Sigmoid colon (tissue), 7 donors: ENCODE data around the gene ABHD6. TPM values are rescaled to one million over a fixed set of nuclear protein-coding genes. Genes with fewer than 3 reads are reported as not detected.

Experiments used
- DNase-seq: peaks from one replicate; pipeline ENCODE4 v3.0.0-alpha.2; 2019
- H3K27ac ChIP-seq, 4 donors: fragments of 200-600 bp; sonication (generic); one replicate each; pipeline ENCODE4 v1.5.1; 2016 to 2019; ENCODE audit warnings: mild to moderate bottlenecking in 1 of 4
- H3K27me3 ChIP-seq, 3 donors: fragments of 200-600 bp; sonication (generic); one replicate each; pipeline ENCODE4 v1.5.1; 2019; ENCODE audit warnings: mild to moderate bottlenecking in 1 of 3
- H3K36me3 ChIP-seq, 4 donors: fragments of 200-600 bp; sonication (generic); one replicate each; pipeline ENCODE4 v1.5.1; 2016 to 2019
- H3K4me1 ChIP-seq, 4 donors: fragments of 200-600 bp; sonication (generic); one replicate each; pipeline ENCODE4 v1.5.1; 2017 to 2019
- H3K4me3 ChIP-seq, 4 donors: fragments of 200-600 bp; sonication (generic); one replicate each; pipeline ENCODE4 v1.5.1; 2017 to 2019; ENCODE audit warnings: mild to moderate bottlenecking in 2 of 4, moderate library complexity in 1 of 4
- H3K9me3 ChIP-seq, 4 donors: fragments of 200-600 bp in 3 of 4; sonication (generic) in 3 of 4; one replicate each; pipeline versions ENCODE4 v1.5.1 to v1.6.1; 2013 to 2019
- CTCF ChIP-seq, 4 experiments: fragments of 450-650 bp in 3 of 4; fragments of 200-600 bp in 1 of 4; IDR thresholded peaks; one replicate each; pipeline ENCODE4 v1.5.1; 2016 to 2019; ENCODE audit warnings: antibody characterized with exemption in 4 of 4, mild to moderate bottlenecking in 3 of 4, moderate library complexity in 2 of 4
- EP300 ChIP-seq, 4 donors: sonication (generic); formaldehyde crosslinking; IDR thresholded peaks; one replicate each; pipeline ENCODE4 v1.6.1; 2017; ENCODE audit warnings: antibody characterized with exemption in 4 of 4
- POLR2A ChIP-seq, 2 donors: fragments of 450-650 bp; IDR thresholded peaks; one replicate each; pipeline ENCODE4 v1.6.1; 2016; ENCODE audit warnings: antibody characterized with exemption in 2 of 2, mild to moderate bottlenecking in 2 of 2, moderate library complexity in 2 of 2
- POLR2AphosphoS5 ChIP-seq, 4 donors: sonication (generic); formaldehyde crosslinking; IDR thresholded peaks; one replicate each; pipeline ENCODE4 v1.6.1; 2017; ENCODE audit warnings: antibody characterized with exemption in 4 of 4
- WGBS, 2 donors: extraction: QIAGEN DNeasy Blood & Tissue Kit; methylation state at CpG; one replicate each; pipeline ENCODE4 v1.1.7; 2013; 5-methylcytosine and 5-hydroxymethylcytosine counted together
- intact Hi-C: fragments of 100-400 bp; cut with DNase I; formaldehyde crosslinking; loops from one replicate; pipeline ENCODE4 v1.15.1; 2023
- polyA plus RNA-seq, 3 donors: library from polyadenylated mRNA; stranded (reverse); fragments of 200-250 nt; gene quantifications; one replicate each; pipeline ENCODE4 v1.2.3, GENCODE V29; 2013
- total RNA-seq, 4 donors: library from RNA; depleted of rRNA; stranded (reverse); fragments of >200 nt; gene quantifications; one replicate each; pipeline ENCODE4 v1.1.0, GENCODE V29; 2016
- donor health status: healthy with polysubstance abuse.
- donor health status: Bipolar disorder and iron deficiency.
- donor health status: healthy.

ABHD6 gene
- total and polyA plus RNA-seq, 7 donors = 6.0 to 47.4 (median 15.4) TPM

- 68 to 91% methylated on average over 1 of the region's 1 CpG for WGBS, 2 donors
- no peak overlapping the region for H3K27ac ChIP-seq
- intact Hi-C loops = loop anchor here (2.0 kb wide), 1 partner anchor 92 kb away; no protein-coding TSS in a partner anchor
- H3K36me3 ChIP-seq = peaks cover 0 to 23% (median 10%) of the 10 kb centered on the region in 4 donors
- no peak overlapping the region for H3K4me3 ChIP-seq
- no peaks in the 10 kb centered on the region for H3K27me3 ChIP-seq
- TF ChIP-seq CTCF (IDR thresholded peaks at IDR 0.05) (no peak), POLR2A (IDR thresholded peaks at IDR 0.05) (no peak), EP300 (IDR thresholded peaks at IDR 0.05) (no peak), POLR2AphosphoS5 (IDR thresholded peaks at IDR 0.05) (no peak)
- H3K9me3 ChIP-seq = no peaks in the 10 kb centered on the region
- H3K4me1 ChIP-seq = peaks cover 0 to 14% (median 11%) of the 10 kb centered on the region in 4 donors
- no peak for DNase-seq
Observed at GRCh38 chr3:58322793-58323192, 85.2 kb downstream of the ABHD6 start.

- intact Hi-C loops = loop anchor here (2.0 kb wide), 1 partner anchor 91 kb away; no protein-coding TSS in a partner anchor
- H3K9me3 ChIP-seq = no peaks in the 10 kb centered on the region
- TF ChIP-seq POLR2AphosphoS5 (IDR thresholded peaks at IDR 0.05) (no peak), CTCF (IDR thresholded peaks at IDR 0.05) (no peak), EP300 (IDR thresholded peaks at IDR 0.05) (no peak), POLR2A (IDR thresholded peaks at IDR 0.05) (no peak)
- H3K4me1 ChIP-seq = peaks cover 0 to 14% (median 11%) of the 10 kb centered on the region in 4 donors
- H3K27me3 ChIP-seq = no peaks in the 10 kb centered on the region
- H3K27ac ChIP-seq = no peak overlapping the region
- no peak for DNase-seq
- 83 to 90% methylated on average over 3 of the region's 3 CpGs for WGBS, 2 donors
- H3K4me3 ChIP-seq = no peak overlapping the region
- H3K36me3 ChIP-seq = peaks cover 0 to 13% (median 3%) of the 10 kb centered on the region in 4 donors
Observed at GRCh38 chr3:58323529-58324390, 86.2 kb downstream of the ABHD6 start.

GRCh38 chr3:58324391-58325390 lies 87.1 kb downstream of the ABHD6 start:
- no peak for TF ChIP-seq CTCF (IDR thresholded peaks at IDR 0.05)
- no peak for TF ChIP-seq POLR2AphosphoS5 (IDR thresholded peaks at IDR 0.05)
- no peak for TF ChIP-seq EP300 (IDR thresholded peaks at IDR 0.05)
- no peak for TF ChIP-seq POLR2A (IDR thresholded peaks at IDR 0.05)
- DNase-seq = no peak
- Histone ChIP-seq H3K27ac (peak overlapping the region; percentile 10 to 53 (median 36)), H3K9me3 (no peaks in the 10 kb centered on the region), H3K36me3 (peaks cover 0 to 4% (median 0%) of the 10 kb centered on the region in 4 donors), H3K27me3 (no peaks in the 10 kb centered on the region), H3K4me3 (no peak overlapping the region), H3K4me1 (peaks cover 0 to 14% (median 11%) of the 10 kb centered on the region in 4 donors)
- intact Hi-C loops = no loop called here
- WGBS, 2 donors = 71 to 77% methylated on average over 7 of the region's 7 CpGs

- 15 to 46% methylated on average over 2 of the region's 2 CpGs for WGBS, 2 donors
- DNase-seq = no peak
- Histone ChIP-seq H3K27ac (peak overlapping the region; percentile 10 to 53 (median 36)), H3K9me3 (no peaks in the 10 kb centered on the region), H3K36me3 (no peaks in the 10 kb centered on the region), H3K4me1 (peaks cover 0 to 14% (median 11%) of the 10 kb centered on the region in 4 donors), H3K4me3 (no peak overlapping the region), H3K27me3 (no peaks in the 10 kb centered on the region)
- no peak for TF ChIP-seq POLR2A (IDR thresholded peaks at IDR 0.05)
- no peak for TF ChIP-seq EP300 (IDR thresholded peaks at IDR 0.05)
- TF ChIP-seq CTCF (IDR thresholded peaks at IDR 0.05) = no peak
- TF ChIP-seq POLR2AphosphoS5 (IDR thresholded peaks at IDR 0.05) = no peak
- intact Hi-C loops = no loop called here
Observed at GRCh38 chr3:58325525-58325992, 88.0 kb downstream of the ABHD6 start.
